BJ (cell line): ENCODE results near the gene GRM8. TPM values are rescaled to one million over a fixed set of nuclear protein-coding genes. Genes with fewer than 3 reads are reported as not detected.

Source experiments
- CTCF ChIA-PET: fragments of 350-600 bp; formaldehyde crosslinking; extraction: SDS; loops from one replicate; lab custom pipeline; 2021; ENCODE audit warnings: antibody characterized with exemption, inconsistent platforms; lab: Yijun Ruan, JAX
- POLR2A ChIA-PET: fragments of 300-600 bp; sonication (Branson Sonifier 250); formaldehyde crosslinking; extraction: SDS; loops from one replicate; lab custom pipeline; 2021; ENCODE audit warnings: antibody characterized with exemption; lab: Charles Lee
- DNase-seq: peaks from one replicate; pipeline ENCODE4 v3.0.0-alpha.2; 2011; ENCODE audit warnings: low read depth
- H3K27me3 ChIP-seq: 2 replicates; pipeline ENCODE4 v1.6.0; 2011; ENCODE audit warnings: low read length; ENCODE audit not compliant: control insufficient read depth, insufficient read depth
- H3K36me3 ChIP-seq: 2 replicates; pipeline ENCODE4 v1.5.1; 2011; ENCODE audit warnings: low read length; ENCODE audit not compliant: control insufficient read depth, insufficient read depth
- H3K4me3 ChIP-seq: 2 replicates; pipeline ENCODE4 v1.5.1; 2011; ENCODE audit warnings: low read depth, mild to moderate bottlenecking, control low read depth, low read length
- polyA plus RNA-seq: library from polyadenylated mRNA; depleted of rRNA; stranded (reverse); fragments of >200 nt; gene quantifications from 2 replicates; pipeline ENCODE4 v1.2.3, GENCODE V29; 2011
- TF ChIP-seq, protein P1 (sequence below): IDR thresholded peaks from 2 replicates; pipeline ENCODE4 v1.5.1; 2011; ENCODE audit warnings: low read depth, mild to moderate bottlenecking, control low read depth, inconsistent platforms, low read length, moderate library complexity; ENCODE audit not compliant: insufficient read depth

The GRM8 gene
- polyA plus RNA-seq, 1 experiment, result not detected

DNA sequence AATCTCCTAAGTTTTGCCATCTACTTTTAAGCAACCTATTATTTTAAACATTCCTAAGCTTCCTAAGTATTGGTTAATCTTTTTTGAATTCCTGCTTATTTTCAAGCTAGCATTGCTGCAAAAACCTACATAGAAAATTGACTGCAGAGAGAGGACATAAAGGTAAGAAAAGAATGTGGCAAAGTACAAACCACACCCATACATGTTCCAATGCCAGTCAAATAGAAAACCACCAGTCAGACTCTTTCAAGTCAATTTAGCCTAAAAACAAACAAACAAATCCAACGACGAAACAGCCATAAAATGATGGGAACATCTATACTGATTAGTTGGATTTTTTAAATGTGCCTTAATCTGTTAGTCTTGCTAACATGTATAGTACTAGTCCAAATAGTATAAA, 804.8 kb downstream of the GRM8 start:
- ChIA-PET CTCF (no interaction called here), POLR2A (no interaction called here)
- Histone ChIP-seq H3K27me3 (no peaks in the 10 kb centered on the region), H3K4me3 (no peak overlapping the region), H3K36me3 (no peaks in the 10 kb centered on the region)
- DNase-seq, result no peak
- TF ChIP-seq, protein P1, sequence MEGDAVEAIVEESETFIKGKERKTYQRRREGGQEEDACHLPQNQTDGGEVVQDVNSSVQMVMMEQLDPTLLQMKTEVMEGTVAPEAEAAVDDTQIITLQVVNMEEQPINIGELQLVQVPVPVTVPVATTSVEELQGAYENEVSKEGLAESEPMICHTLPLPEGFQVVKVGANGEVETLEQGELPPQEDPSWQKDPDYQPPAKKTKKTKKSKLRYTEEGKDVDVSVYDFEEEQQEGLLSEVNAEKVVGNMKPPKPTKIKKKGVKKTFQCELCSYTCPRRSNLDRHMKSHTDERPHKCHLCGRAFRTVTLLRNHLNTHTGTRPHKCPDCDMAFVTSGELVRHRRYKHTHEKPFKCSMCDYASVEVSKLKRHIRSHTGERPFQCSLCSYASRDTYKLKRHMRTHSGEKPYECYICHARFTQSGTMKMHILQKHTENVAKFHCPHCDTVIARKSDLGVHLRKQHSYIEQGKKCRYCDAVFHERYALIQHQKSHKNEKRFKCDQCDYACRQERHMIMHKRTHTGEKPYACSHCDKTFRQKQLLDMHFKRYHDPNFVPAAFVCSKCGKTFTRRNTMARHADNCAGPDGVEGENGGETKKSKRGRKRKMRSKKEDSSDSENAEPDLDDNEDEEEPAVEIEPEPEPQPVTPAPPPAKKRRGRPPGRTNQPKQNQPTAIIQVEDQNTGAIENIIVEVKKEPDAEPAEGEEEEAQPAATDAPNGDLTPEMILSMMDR, result no peak

DNA sequence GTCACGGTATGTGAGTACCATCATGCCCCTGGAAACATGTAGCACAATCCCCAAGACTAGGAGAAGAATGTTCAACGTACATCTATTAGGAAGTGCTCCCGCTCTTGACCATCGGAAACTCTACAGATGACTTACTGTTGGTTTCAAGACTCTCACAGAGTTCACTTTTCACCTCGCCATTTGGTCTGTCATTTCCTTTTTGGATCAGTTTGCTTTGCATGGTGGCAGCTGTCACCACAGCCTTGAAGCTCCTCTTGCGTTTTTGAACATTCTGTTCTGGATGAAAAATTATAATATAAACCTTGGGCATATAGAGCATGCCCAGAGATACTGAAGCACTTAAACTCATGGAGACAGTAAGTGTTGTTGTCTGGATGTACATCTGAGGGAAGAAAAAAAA, 806.8 kb downstream of the GRM8 start:
- H3K36me3 ChIP-seq, result no peaks in the 10 kb centered on the region
- CTCF ChIA-PET, result no interaction called here

DNA sequence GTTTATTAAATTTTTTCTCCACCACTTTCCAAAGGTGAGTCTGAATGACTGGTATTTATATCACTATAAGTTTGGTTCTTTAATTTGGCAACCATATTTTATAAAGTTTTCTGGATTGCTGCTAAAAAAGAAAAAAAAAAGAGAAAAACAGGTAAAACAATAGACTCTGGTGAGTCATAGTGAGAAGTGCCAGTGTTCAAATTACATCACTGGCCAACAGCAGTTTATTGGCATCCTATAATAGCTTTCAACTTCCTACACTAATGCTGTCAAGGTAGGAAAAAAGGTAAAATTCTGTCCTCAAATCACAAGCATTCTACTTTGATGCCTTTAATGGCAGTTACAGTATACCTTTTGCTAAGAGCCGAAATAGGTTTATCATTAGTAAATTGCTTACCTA, 808.8 kb downstream of the GRM8 start:
- no peak for DNase-seq
- TF ChIP-seq, protein P1, result no peak
- no peak overlapping the region for H3K4me3 ChIP-seq
- no peaks in the 10 kb centered on the region for H3K27me3 ChIP-seq
- no peaks in the 10 kb centered on the region for H3K36me3 ChIP-seq
- POLR2A ChIA-PET, result no interaction called here
- CTCF ChIA-PET, result no interaction called here

More for the DNA sequence above, 806.8 kb downstream of the GRM8 start:
- TF ChIP-seq, protein P1, result no peak
- H3K4me3 ChIP-seq, result no peak overlapping the region
- no peaks in the 10 kb centered on the region for H3K27me3 ChIP-seq
- no peak for DNase-seq
- POLR2A ChIA-PET, result no interaction called here

DNA sequence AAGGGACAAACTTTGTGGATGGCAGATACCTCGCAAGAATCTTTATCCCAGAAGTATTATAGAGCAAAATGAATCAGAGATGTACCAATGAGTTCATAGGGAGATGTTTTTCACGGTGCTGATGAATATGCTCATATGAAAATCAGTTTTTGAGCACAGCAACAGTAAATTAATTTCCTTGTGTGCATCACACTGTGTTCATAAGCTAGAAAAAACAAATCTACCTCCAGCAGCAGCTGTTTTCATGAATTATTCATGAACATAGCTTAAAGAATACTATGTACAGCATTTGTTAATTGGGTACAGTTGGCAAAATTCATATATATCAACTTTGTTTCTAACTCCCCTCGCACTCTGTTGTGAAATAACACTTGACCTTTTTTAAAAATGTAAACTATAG, 809.8 kb downstream of the GRM8 start:
- no peak overlapping the region for H3K4me3 ChIP-seq
- TF ChIP-seq, protein P1, result no peak
- no peaks in the 10 kb centered on the region for H3K36me3 ChIP-seq
- H3K27me3 ChIP-seq, result no peaks in the 10 kb centered on the region
- ChIA-PET POLR2A (no interaction called here), CTCF (no interaction called here)
- DNase-seq, result no peak

DNA sequence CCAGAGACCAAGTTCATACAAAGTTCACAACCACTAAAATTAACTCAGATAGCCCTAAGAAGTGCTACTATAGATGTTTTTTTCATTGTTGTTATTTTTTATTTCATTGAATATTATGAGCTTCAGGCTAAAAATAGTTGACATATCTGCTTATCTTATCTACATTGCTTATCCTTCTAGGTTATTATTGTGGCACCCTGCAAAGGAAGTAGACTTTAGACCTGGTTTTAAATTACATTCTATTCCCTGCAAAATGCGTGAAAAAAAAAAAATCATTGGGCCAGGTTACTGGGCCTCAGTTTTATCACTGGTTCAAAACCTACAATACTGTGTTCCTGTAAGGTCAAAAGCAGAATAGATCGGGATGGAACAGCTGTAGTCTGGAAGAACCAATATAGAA, 811.0 kb downstream of the GRM8 start:
- Histone ChIP-seq H3K27me3 (no peaks in the 10 kb centered on the region), H3K4me3 (no peak overlapping the region), H3K36me3 (no peaks in the 10 kb centered on the region)
- no peak for DNase-seq
- TF ChIP-seq, protein P1, result no peak
- ChIA-PET CTCF (no interaction called here), POLR2A (no interaction called here)
